Cerebellar cortex (tissue), 1 donor: ENCODE results near the gene PPP6R2.
"Not testable (repeated sequence)": the region's sequence is repeated elsewhere in the genome, so short reads cannot be mapped to it uniquely, and the experiment has no call there.

ENCODE experiments used
- DNase-seq: peaks from one replicate; pipeline ENCODE4 v3.0.0-alpha.2; 2015; ENCODE audit warnings: low spot score

PPP6R2 gene

GRCh38 chr22:50425179-50425916, 82.2 kb downstream of the PPP6R2 start:
- DNase-seq = no peak

DNA sequence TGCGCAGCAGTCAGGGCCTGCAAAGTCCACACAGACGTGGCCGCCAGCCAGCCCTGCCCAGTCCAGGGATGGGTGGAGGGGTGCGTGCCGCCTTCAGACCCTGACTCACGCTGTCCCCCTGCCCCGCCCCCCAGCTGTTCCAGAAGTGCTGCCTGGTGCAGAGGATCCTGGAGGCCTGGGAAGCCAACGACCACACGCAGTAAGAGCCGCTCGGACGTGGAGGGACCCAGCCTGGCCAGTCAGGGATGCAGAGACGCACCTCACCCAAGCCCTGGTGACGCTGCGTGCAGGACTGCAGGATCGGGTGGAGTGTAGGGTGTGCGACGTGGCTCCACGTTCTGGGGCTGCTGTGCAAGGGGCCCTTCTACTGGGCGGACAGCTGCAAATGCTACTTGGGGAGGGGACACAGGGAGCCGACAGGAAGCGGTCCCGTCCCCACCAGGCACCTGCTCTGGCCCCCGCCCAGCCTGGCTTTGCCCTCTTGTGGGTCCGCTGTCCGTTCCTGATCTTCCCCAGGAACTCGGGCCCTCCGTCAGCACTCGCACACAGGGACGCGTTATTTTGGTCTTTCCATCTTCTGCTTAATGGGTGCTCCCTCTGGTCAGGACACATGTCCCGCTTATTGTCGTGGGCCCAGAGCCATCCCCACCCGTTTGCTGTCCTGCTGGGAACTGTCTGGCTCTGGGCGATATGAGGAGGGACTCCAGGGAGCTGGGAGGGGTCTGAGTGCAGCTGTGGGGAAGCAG, 89.2 kb downstream of the PPP6R2 start:
- DNase-seq = no peak

- DNase-seq = not testable (repeated sequence)
These were observed 89.9 kb downstream of the PPP6R2 start for GRCh38 chr22:50432877-50433510.

DNA sequence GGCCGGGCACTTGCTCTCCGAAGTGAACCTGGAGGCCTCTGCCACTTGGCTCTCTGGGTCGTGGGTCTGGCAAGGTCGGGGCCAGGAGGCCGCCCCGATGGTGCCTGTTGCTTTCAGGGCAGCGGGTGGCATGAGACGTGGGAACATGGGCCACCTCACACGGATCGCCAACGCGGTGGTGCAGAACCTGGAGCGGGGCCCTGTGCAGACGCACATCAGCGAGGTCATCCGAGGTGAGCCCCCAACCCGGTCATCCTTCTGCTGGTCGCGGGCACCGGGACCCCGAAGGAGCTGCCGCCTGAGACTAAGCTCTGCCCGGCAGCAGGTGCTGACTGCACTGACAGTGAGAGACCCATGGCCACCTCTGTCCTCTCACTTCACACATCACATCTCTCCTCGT, 91.7 kb downstream of the PPP6R2 start:
- no peak for DNase-seq

DNA sequence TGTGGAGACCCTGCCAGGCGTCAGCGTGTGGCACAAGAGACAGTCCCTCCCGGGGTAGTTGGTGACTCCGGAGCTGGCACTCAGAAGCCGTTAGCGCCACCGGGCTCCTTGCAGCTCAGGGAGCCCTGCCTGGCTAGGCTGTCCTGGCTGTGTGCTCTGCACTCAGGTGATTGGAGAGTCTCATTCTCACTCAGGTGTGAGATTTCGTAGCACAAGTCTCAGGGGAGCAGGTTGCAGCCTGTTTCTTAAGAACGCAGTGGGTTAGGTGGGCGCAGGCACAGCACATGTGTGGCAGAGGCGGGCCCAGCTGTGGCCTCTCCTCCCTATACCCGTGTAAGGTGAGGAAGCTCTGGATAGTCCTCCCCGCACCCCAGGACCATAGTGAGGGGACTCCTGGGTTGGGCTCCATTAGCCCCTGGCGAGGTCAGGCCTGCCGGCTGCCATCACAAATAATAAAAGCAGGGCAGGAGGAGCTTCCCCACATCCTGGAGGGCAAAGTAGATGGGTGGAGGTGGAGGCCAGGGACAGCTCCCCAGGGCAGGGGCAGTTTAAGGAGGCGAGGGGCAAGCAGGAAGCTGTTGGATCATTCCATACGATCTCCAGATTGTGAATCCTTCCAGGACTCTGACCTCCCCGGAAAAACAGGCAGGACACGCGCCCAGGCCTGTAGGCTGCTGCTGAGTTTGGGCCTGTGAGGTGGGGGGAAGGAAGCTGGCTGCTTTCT, 92.3 kb downstream of the PPP6R2 start:
- DNase-seq = no peak

GRCh38 chr22:50436015-50436830, 93.1 kb downstream of the PPP6R2 start:
- DNase-seq = no peak

DNA sequence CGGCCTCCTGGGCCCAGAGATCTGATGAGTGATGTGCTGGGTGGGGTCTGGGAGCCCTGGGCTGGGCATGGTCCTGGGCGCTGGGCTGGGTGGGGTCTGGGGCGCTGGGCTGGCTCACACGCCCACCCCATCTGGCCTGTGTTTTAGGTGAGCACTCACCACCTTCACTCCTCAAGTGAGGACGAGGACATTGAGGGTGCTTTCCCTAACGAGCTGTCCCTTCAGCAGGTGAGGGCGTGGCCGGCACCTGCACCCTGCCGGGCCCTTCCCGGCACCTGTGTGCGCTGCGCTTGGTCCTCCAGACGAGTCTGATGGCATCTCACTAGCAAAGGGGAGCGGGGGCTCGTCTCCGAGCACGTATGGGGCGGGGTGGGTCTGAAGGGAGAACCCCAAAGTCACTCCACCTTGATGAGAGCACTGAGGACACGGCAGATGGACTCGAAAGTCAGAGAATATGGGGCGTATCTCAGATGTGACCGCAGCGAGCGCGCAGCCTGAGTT, 93.8 kb downstream of the PPP6R2 start:
- DNase-seq = no peak

DNA sequence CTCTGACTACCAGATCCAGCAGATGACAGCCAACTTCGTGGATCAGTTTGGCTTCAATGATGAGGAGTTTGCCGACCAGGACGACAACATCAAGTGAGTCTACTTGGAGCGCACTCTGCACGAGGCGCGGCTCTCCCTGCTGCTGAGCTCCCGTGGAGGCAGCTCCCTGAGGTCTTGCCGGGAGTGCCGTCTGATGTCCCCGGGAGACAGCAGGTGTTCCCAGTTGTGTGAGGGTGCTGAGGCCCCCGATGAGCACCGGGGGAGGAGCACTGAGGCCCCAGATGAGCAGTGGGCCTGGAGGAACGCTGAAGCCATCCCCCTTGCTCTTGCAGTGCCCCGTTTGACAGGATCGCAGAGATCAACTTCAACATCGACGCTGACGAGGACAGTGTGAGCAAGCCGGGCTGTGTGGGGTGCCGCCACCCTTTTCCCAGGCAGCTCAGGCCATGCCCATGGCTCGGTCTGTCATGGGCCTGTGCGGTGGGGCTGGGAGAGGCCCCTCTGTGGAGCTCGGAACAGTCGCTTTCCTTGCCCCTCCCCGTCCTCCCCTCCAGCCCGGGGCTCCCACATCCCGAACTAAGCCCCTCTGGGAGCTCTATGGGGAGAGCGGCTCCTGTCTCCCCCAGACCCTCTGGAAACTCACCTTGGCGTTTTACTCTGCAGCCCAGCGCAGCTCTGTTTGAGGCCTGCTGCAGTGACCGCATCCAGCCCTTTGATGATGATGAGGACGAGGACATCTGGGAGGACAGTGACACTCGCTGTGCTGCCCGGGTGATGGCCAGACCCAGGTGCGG, 94.6 kb downstream of the PPP6R2 start:
- DNase-seq = no peak

- no peak for DNase-seq
These were observed 95.5 kb downstream of the PPP6R2 start for GRCh38 chr22:50438305-50439275.

DNA sequence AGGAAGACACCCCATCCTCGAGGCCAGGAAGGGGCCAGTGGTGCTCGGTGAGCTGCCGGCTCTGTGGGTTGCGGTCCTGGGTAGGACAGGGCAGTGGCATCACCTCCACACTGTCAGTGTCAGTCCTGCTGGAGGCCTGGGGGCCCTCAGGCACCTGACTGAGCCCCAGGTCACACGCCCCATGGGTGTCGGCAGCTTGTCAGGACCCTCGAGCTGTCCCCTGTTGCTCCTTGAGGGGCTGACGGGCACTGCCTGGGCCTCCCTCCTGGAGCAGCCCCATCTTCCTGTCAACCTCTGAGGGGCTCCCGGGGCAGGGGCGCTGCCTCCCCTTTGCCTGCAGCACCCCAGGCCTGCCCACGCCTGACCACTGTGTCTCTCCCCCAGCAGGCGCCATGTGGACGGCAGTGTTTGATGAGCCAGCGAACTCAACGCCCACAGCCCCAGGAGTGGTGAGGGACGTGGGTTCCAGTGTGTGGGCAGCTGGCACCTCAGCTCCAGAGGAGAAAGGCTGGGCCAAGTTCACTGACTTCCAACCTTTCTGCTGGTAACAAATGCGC, 96.3 kb downstream of the PPP6R2 start:
- no peak for DNase-seq

DNA sequence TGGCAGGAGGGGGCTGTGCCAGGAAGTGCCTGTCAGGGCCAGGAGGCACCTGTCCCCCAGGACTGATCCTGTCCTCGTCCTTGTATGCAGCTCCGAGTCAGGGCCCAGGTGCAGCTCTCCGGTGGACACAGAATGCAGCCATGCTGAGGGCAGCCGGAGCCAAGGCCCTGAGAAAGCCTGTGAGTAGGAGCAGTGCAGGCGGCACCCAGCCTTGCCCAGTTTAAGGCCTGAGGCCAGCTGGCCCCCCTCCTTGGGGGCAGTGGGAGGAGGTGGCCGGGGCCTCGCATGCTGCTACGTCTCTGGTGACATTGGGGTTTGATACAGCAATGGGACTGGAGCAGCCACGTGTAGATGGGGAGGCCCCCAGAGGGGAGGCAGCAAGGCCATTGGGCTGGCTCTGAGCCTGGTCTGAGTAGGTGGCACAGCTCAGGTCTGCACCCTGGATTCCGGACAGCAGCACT, 96.8 kb downstream of the PPP6R2 start:
- DNase-seq = no peak

- no peak for DNase-seq
These were observed 97.6 kb downstream of the PPP6R2 start for GRCh38 chr22:50440544-50441249.

- DNase-seq = no peak
These were observed 98.4 kb downstream of the PPP6R2 start for GRCh38 chr22:50441428-50441993.

DNA sequence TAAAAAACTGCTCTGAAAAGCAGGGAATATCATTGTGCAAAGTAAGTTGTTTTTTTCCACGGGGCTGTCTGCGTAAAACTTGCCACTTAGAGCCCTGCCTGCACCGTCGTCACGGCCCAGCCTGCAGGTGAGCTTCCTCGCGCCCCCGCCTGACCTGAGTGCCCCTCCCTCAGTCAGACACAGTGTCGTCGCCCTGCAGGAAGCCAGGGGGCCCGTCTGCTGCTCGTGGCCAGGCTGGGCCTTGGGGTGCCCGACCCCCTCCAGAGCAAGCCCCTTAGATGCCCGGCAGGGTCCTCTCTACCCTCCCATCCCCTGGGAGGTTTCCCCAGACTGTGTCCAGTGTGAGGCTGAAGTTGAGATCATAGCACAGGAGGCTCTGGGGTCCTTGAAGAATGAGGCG, 100.1 kb downstream of the PPP6R2 start:
- no peak for DNase-seq

DNA sequence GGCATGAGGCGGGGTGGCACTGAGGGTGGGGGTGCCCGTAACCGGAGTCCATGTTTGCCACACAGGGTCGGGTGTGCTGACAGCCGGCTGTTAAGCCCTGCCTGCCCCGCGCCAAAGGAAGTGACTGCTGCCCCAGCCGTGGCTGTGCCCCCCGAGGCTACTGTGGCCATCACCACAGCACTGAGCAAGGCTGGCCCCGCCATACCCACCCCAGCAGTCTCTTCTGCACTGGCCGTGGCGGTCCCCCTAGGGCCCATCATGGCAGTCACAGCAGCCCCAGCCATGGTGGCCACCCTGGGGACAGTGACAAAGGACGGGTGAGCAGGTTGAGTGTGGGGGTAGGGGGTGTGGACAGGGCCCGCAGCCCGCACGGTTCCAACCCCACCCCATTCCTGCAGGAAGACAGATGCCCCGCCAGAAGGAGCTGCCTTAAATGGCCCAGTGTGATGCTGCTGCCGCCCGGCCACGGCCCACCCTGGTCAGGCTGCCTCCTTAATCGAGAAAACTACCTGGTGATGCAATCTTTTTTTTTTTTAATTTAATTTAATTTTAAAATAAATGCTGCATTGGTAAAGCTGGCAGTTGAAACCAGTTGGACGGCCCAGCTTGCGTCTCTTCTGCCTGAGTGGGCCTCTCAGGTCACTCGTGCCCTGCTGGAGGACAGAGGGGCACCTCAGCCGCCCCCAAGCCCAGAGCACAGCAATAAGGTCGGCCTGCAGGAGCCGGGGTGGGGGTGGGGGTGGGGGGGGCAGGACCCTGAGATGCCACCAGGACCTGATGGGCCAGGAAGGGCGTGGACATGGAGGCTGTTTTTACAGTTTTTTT, 100.9 kb downstream of the PPP6R2 start:
- DNase-seq = no peak

- no peak for DNase-seq
These were observed 101.5 kb downstream of the PPP6R2 start for GRCh38 chr22:50444663-50445062.
